Measurements from ENCODE around the gene KCNIP3.
"Not testable (repeated sequence)": the region's sequence is repeated elsewhere in the genome, so short reads cannot be mapped to it uniquely, and the experiment has no call there.

The KCNIP3 gene

DNA sequence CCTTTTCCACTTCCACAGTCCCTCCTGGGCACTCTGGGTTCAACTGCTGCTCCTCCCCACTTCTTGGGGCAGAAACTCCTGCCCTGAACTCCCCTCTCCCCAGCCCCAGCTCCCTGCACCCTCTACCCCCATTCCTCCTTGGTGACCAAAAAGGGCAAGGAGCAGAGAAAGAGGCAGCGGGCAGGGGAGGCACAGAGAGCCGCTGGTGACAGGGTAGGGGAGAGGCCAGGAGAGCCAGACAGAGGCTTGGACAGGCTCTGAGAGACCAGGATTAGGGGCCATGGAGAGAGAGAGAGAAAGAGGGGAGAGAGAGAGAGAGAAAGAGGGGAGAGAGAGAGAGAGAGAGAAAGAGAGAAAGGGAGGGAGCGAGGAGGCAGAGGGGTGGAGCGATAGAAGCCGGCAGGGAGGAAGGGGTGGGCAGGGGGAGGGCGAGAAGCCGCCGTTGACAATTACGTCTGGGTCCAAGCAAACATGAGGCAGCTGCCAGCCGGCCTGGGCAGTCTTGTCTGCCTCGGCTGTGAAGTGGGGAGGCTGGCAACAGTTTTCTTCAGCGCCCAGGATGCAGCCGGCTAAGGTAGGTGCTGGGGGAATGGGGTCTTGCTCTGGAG is at the start of gene KCNIP3:
Gene KCNIP3 (plus strand): TSS at position 468 of the 608 bp plus-strand sequence. CDS start 92 bp downstream, at position 560.
- in situ Hi-C loops (cut with MboI; ENCODE audit: low sequenced_read_pairs): no loop called here

- in situ Hi-C loops (cut with MboI; ENCODE audit: low sequenced_read_pairs): no loop called here
These were observed 38.9 kb upstream of the KCNIP3 start for GRCh38 chr2:95258271-95258670.

DNA sequence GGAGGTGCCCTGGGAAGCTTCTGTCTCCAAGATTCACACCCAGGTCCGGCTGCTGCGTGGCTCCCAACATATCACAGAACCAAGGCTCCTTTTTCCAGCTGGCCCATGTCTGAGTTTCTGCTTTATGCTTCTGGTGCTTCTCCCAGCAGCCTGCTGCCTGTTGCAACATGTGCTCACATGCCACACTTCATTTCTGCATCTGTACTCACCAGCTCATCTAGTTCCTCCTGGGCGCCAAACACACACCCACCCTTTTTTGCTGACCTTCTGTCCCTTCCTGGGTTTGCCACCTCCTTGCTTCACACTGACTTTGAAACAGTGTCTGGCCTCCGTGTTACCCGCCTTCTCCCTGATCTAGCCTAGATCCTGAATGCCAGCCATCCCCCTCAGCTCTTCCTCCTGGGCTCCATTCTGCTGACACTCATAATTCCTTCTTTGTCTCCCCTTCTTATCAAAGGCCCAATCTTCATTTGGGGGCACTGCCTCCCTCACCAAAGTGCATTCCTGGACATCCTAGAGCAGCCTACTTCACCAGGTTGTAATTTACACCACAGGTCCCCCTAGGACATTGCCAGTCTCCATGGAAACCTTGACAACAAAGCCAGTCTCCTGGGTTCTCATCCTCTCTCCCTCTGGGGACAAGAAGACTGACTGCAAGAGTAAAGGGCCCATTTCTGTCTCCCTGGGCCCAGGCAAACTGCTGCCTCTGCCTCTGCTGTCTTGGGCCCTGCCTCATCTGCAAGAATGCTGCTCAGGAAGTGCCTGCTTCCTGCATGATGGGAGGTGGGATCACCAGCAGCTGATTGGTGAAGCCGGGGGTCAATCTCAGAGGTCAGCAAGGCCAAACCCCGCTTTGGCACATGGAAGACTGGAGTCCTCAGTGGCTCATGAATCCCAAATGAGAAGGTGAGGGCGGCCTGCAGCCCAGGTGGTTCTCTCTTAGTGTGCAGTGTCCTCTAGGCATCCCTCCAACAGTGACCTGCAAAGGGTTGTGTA is 36.8 kb upstream of the KCNIP3 start:
- in situ Hi-C loops (cut with MboI; ENCODE audit: low sequenced_read_pairs): no loop called here

GRCh38 chr2:95261602-95262001 is 35.5 kb upstream of the KCNIP3 start:
- in situ Hi-C loops (cut with MboI; ENCODE audit: low sequenced_read_pairs): no loop called here

DNA sequence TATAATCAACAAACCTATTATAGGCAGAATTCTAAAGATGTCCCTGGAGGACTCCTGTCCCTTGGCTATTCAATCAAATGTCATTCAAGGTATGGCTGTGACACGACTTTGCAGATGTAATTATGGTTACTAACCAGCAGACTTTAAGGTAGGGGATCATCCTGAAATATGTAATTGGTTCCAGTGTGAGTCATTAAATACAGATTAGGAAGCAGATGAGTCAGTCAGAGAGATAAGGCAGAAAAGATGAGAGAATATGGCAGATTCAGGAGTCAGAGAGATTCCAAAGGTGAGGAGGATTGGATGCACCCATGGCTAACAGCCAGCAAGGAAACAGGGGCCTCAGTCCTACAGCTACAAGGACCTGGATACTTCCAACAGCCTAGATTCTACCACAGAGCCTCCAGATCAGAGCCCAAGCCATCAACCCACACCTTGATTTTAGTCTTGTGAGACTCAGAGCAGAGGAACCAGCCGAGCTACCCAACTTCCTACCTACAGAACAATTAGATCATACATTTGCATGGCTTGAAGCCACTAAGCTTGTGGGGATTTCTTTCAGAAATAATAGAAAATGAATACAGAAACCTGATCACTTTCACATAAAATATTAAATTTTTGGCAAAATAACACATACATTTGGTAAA is 34.1 kb upstream of the KCNIP3 start:
- in situ Hi-C loops (cut with MboI; ENCODE audit: low sequenced_read_pairs): no loop called here

DNA sequence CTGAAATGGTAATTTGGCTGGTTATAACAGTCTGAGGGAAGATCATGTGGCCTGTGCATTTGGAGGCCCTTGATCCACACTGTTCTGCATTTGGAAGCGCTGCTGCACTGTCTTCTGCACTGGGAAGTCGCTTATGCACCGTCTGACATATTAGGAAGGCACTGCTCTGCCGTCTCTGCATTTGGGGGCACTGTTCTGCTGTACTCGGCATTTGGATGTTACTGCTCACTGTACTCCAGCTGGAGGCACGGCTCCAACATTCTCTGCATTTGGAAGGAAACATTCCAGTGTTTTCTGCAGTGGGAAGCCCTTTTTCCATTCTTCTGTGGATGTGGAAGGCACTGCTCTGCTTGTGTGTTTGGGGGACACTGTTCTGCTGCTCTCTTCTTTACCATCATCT is 32.5 kb upstream of the KCNIP3 start:
- in situ Hi-C loops (cut with MboI; ENCODE audit: low sequenced_read_pairs): no loop called here

DNA sequence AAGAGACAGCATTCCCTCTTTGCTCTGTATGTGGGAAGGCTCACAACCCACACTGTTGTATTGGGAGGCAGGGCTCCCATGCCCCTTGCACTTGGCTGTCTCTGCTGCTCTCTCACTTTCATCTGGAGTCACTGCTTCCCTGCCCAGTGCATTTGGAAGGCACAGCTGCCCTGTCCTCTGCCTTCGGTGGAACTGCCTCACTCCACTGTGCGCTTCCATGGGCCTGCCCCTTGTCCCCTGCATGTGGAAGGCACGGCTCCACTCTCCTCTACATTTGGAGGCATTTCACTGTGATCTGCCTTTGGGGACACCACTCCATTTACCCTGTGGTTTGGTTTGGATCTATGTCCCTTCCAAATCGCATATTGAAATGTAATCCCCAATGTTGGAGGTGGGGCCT is 32.0 kb upstream of the KCNIP3 start:
- in situ Hi-C loops (cut with MboI; ENCODE audit: low sequenced_read_pairs): no loop called here

GRCh38 chr2:95266781-95267430 is 30.2 kb upstream of the KCNIP3 start:
- in situ Hi-C loops (cut with MboI; ENCODE audit: low sequenced_read_pairs): no loop called here

- in situ Hi-C loops (cut with MboI; ENCODE audit: low sequenced_read_pairs): no loop called here
These were observed 29.5 kb upstream of the KCNIP3 start for GRCh38 chr2:95267458-95268210.

GRCh38 chr2:95268211-95269035 is 28.7 kb upstream of the KCNIP3 start:
- in situ Hi-C loops (cut with MboI; ENCODE audit: low sequenced_read_pairs): no loop called here

- in situ Hi-C loops (cut with MboI; ENCODE audit: low sequenced_read_pairs): no loop called here
These were observed 28.0 kb upstream of the KCNIP3 start for GRCh38 chr2:95269036-95269680.

GRCh38 chr2:95269745-95270144 is 27.4 kb upstream of the KCNIP3 start:
- in situ Hi-C loops (cut with MboI; ENCODE audit: low sequenced_read_pairs): not testable (repeated sequence)

- in situ Hi-C loops (cut with MboI; ENCODE audit: low sequenced_read_pairs): no loop called here
These were observed 26.5 kb upstream of the KCNIP3 start for GRCh38 chr2:95270541-95271081.

GRCh38 chr2:95271381-95271971 is 25.7 kb upstream of the KCNIP3 start:
- in situ Hi-C loops (cut with MboI; ENCODE audit: low sequenced_read_pairs): no loop called here

- in situ Hi-C loops (cut with MboI; ENCODE audit: low sequenced_read_pairs): no loop called here
These were observed 24.8 kb upstream of the KCNIP3 start for GRCh38 chr2:95272299-95272751.

DNA sequence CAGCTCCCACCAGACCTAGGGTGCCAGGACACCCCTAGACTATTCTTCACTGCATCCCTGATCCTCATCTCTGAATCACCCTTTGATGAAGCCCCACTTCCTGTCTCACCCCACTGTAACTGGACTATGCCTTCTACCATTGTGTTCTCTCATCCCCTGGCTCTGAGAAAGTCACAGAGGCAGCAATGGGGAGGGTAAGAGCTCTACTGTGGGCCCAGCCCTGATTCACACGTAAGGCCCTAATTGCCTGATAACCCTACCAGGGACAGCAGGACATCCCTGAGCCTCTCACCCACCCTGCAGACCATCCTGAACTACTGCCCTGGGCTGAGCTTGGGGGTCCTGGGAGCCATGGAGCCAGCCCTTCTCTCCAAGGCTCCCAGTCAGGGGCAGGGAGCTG is 24.4 kb upstream of the KCNIP3 start:
- in situ Hi-C loops (cut with MboI; ENCODE audit: low sequenced_read_pairs): no loop called here

- in situ Hi-C loops (cut with MboI; ENCODE audit: low sequenced_read_pairs): no loop called here
These were observed 23.4 kb upstream of the KCNIP3 start for GRCh38 chr2:95273566-95274290.

Measured in hTERT RPE-1 (cell line).